ENCODE measurements around the gene PHF19.

PHF19 gene

DNA sequence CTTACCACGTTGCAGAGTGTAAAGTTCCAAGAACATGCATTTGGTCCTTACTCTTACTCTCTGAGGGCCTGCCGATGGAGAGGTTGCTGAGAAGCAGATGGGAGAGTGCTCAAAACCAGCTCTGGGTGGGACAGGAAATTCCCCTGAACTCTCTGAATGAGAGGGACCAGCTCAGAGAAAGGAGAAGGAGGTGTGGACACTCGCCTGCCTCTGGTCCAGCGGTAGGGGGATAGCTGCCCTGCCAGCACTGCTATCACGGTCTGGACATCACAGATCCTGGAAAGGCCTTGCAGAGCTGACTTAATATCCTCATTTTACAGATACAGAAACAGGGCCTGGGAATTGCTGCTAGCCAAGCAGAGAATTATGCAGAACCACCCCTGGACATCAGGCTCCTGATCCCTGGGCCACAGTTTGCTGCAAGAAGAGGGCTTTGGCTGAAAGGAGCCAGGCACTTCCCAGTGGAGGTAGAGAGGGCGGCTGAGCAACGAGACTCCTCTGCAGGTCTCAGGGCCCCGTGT, 44.7 kb upstream of the PHF19 start:
- TF ChIP-seq, protein P1, sequence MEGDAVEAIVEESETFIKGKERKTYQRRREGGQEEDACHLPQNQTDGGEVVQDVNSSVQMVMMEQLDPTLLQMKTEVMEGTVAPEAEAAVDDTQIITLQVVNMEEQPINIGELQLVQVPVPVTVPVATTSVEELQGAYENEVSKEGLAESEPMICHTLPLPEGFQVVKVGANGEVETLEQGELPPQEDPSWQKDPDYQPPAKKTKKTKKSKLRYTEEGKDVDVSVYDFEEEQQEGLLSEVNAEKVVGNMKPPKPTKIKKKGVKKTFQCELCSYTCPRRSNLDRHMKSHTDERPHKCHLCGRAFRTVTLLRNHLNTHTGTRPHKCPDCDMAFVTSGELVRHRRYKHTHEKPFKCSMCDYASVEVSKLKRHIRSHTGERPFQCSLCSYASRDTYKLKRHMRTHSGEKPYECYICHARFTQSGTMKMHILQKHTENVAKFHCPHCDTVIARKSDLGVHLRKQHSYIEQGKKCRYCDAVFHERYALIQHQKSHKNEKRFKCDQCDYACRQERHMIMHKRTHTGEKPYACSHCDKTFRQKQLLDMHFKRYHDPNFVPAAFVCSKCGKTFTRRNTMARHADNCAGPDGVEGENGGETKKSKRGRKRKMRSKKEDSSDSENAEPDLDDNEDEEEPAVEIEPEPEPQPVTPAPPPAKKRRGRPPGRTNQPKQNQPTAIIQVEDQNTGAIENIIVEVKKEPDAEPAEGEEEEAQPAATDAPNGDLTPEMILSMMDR (conservative IDR thresholded peaks at IDR 0.05; ENCODE audit: low read depth, low read length), result no peak
- no peak overlapping the region for H3K4me3 ChIP-seq (ENCODE audit: low read length)
- DNase-seq (ENCODE audit: low read depth), result no peak

DNA sequence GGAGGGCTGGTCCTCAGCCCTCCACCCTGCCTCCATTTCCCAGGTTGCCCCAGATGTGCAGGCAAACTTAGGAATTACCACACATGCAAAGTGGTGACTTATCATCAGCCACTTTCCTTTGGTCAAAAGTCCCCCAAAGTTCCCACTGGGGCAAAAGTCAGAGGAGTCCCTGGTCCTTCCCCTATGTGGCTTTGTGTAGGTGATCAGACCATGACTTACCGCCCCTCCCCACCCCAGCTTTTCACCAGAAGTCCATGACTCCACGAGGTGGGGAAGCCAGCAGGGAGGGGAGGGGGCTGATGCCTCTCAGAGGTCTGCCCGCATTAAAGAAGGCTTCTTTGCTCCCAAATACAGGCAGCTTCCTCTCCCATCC, 43.8 kb upstream of the PHF19 start:
- TF ChIP-seq, protein P1 (conservative IDR thresholded peaks at IDR 0.05; ENCODE audit: low read depth, low read length), result no peak
- DNase-seq (ENCODE audit: low read depth), result no peak
- no peak overlapping the region for H3K4me3 ChIP-seq (ENCODE audit: low read length)

DNA sequence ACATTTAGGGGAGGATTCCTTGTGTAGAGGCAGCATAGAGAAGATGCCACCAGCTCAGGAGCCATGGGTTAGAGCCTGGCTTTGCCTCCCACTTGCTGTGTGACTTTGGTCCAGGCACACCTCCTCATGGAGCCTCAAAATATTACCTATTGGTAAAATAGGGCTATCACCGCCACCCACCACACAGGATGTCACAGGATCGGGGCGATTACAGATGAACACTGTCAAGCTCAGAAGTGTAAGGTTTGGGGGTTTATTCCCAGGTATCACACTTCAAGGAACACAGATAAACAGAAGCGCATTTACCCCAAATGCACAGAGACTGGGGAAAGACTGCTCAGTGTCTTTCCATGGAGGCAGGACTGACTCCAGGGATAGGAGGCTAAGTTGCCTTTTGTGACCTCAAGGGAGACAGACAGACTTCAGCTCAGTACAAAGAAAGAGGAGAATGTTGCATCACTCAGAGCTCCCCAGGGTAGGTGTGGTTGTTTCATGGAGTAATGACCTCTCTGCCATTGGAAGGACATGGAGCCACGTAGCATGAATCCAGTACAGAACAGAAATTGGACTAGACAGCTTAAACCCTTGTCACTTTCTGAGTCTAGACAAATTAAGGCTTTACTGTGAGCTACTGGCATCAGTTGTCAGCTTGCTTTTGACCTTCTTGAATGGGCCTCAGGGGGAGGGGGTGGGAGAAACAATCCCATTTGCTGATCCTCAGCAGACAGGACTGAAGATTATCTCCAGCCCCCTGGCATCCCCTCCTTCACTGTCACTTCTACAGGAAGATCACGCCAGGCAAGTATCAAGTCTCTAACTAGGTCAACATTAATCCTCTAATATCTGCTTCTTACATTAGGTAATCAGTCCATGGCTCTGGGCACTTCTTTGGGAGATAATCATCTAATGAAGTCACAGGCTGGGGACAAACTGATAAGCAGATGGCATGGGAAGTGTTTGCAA, 43.1 kb upstream of the PHF19 start:
- no peak for DNase-seq (ENCODE audit: low read depth)
- TF ChIP-seq, protein P1 (conservative IDR thresholded peaks at IDR 0.05; ENCODE audit: low read depth, low read length), result no peak
- no peak overlapping the region for H3K4me3 ChIP-seq (ENCODE audit: low read length)

DNA sequence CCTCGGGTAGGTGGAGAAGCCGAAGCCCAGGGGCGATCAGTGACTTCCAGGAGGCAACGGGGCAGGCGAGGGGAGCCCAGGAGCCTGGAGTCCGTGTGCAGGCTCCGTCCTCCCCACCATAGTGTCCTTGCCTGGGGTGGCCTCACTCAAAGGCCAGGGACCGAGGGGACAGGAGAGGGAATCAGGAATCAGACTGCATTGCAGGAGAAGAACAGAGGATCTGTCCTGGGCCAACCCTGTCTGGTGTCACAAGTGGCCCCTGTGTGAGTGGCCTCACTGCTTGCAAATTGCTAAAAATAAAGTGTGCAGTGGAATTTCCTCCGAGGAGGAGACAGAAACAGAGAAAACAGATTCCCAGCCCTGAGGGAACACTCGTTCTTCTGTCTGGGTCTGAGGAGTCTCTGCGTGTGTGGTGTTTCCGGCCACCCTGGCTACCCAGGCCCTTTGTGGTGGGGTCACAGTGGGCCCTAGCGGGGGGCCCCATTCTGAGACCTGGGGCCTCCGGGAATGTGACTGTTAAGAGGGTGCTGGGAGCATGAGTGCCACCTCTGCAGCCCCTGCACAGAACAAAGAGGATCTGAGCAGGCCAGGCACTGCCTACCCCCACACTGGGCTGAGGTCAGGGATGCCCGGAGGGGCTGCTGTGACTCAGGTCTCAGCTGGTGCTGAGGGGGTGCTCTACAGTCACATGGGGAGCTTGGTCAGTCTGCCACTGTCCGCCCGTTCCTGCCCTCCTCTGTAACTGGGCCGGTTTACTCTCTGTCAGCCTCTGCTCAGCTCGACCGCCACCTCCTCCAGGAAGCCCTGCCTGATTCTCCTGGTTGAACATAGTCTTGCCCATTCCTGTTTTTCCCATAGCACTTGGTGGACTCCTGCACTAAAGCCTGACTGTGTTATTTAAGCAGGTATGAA, 42.2 kb upstream of the PHF19 start:
- H3K4me3 ChIP-seq (ENCODE audit: low read length), result no peak overlapping the region
- TF ChIP-seq, protein P1 (conservative IDR thresholded peaks at IDR 0.05; ENCODE audit: low read depth, low read length), result no peak
- no peak for DNase-seq (ENCODE audit: low read depth)

DNA sequence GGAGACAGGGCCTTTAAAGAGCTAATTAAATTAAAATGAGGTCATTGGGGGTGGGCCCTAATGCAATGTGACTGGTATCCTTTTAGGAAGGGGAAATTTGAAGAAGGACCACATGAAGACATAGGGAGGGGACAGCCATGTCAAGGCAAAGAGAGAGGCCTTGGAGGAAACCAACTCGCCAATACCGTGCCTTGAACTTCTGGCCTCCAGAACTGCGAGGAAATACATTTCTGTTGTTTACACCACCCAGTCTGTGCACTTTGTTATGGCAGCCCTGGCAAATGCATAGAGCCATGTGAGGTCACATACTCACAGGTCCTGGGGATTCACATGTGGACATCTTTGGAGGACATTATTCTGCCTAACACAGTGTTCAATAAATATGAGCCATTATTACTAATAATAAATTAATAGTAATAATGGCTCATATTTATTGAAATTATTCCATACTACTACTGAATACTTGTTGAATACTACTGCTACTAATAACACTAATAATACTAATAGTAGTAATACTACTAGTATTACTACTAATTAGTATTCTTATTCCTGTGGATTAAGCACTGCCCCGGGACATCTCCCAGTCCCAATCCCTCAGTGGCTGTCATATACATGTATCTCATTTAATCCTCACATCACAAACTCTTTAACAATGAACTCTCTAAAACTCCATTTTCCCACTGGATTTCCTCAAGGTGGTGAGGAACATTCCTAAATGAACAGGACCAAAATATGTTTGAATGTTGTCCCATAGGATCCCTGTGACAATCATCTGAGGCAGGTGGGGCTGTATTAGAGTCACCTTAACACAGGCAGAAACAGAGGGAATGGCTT, 41.2 kb upstream of the PHF19 start:
- no peak overlapping the region for H3K4me3 ChIP-seq (ENCODE audit: low read length)
- DNase-seq (ENCODE audit: low read depth), result no peak
- TF ChIP-seq, protein P1 (conservative IDR thresholded peaks at IDR 0.05; ENCODE audit: low read depth, low read length), result no peak
